Muscle of arm (tissue), 12 donors: ENCODE data around the gene RGS3. TPM values are rescaled to one million over a fixed set of nuclear protein-coding genes. Genes with fewer than 3 reads are reported as not detected.

ENCODE experiments used
- DNase-seq: peaks from one replicate; pipeline ENCODE4 v3.0.0-alpha.2; 2013
- polyA plus RNA-seq, 12 donors: library from polyadenylated mRNA; unstranded; fragments of 120-200 nt; gene quantifications; one replicate each; pipeline ENCODE4 v1.2.1, GENCODE V29; 2013; ENCODE audit not compliant: insufficient read length in 12 of 12

Gene RGS3
- polyA plus RNA-seq, 12 donors: 36.9 to 56.4 (median 43.6) TPM; not detected in 1

GRCh38 chr9:113526841-113527240 is 63.3 kb downstream of the RGS3 start:
- no peak for DNase-seq

- DNase-seq: no peak
Measured at GRCh38 chr9:113528088-113528487, 64.6 kb downstream of the RGS3 start.

- no peak for DNase-seq
Measured at GRCh38 chr9:113528811-113529210, 65.3 kb downstream of the RGS3 start.

GRCh38 chr9:113529336-113530009 is 65.9 kb downstream of the RGS3 start:
- DNase-seq: no peak

- DNase-seq: no peak
Measured at GRCh38 chr9:113530022-113530635, 66.6 kb downstream of the RGS3 start.

GRCh38 chr9:113530942-113531341 is 67.4 kb downstream of the RGS3 start:
- DNase-seq: no peak

- no peak for DNase-seq
Measured at GRCh38 chr9:113531919-113532808, 68.6 kb downstream of the RGS3 start.

- DNase-seq: no peak
Measured at GRCh38 chr9:113532809-113533190, 69.3 kb downstream of the RGS3 start.

- no peak for DNase-seq
Measured at GRCh38 chr9:113533335-113534225, 70.1 kb downstream of the RGS3 start.

- DNase-seq: no peak
Measured at GRCh38 chr9:113535756-113536155, 72.2 kb downstream of the RGS3 start.

GRCh38 chr9:113536166-113536482 is 72.6 kb downstream of the RGS3 start:
- DNase-seq: no peak

GRCh38 chr9:113536483-113537228 is 73.1 kb downstream of the RGS3 start:
- DNase-seq: peak; percentile 45

- no peak for DNase-seq
Measured at GRCh38 chr9:113537229-113537810, 73.8 kb downstream of the RGS3 start.

GRCh38 chr9:113538131-113538530 is 74.6 kb downstream of the RGS3 start:
- no peak for DNase-seq

- DNase-seq: no peak
Measured at GRCh38 chr9:113538701-113539430, 75.3 kb downstream of the RGS3 start.

GRCh38 chr9:113540466-113540865 is 76.9 kb downstream of the RGS3 start:
- no peak for DNase-seq

GRCh38 chr9:113541019-113541900 is 77.7 kb downstream of the RGS3 start:
- DNase-seq: peak; percentile 50

GRCh38 chr9:113542006-113542405 is 78.5 kb downstream of the RGS3 start:
- no peak for DNase-seq

GRCh38 chr9:113542741-113543140 is 79.2 kb downstream of the RGS3 start:
- DNase-seq: no peak
